Pancreas (tissue), 10 donors: ENCODE measurements around the gene TMEM174. TPM values are rescaled to one million over a fixed set of nuclear protein-coding genes. Genes with fewer than 3 reads are reported as not detected.

ENCODE experiments used
- ATAC-seq, 4 donors: fragments of 200-7000 bp; cut with Tn5 transposase; one replicate each; pipeline versions ENCODE4 v1.8.0 to v1.9.1; 2020; ENCODE audit warnings: mild to moderate bottlenecking in 4 of 4, moderate library complexity in 4 of 4
- DNase-seq, 6 donors: peaks; one replicate each; pipeline ENCODE4 v3.0.0-alpha.2; 2020
- FAIRE-seq: peaks from 2 replicates; lab custom pipeline; 2012; peaks lifted over from hg19 to GRCh38; lab: Jason Lieb, UNC
- H3K27ac ChIP-seq, 4 donors: fragments of 200-600 bp; sonication (generic); 1 replicate in 3 of 4; 2 replicates in 1 of 4; pipeline versions ENCODE4 v1.5.0 to v1.8.0; 2020
- H3K27me3 ChIP-seq, 4 donors: fragments of 200-600 bp; one replicate each; pipeline ENCODE4 v1.8.0; 2021
- H3K36me3 ChIP-seq, 3 donors: fragments of 200-600 bp; sonication (generic) in 1 of 3; one replicate each; pipeline versions ENCODE4 v1.5.0 to v1.8.0; 2020 to 2021
- H3K4me1 ChIP-seq, 3 donors: fragments of 200-600 bp; one replicate each; pipeline ENCODE4 v1.8.0; 2021
- H3K4me3 ChIP-seq, 4 donors: fragments of 200-600 bp; sonication (generic) in 2 of 4; one replicate each; pipeline versions ENCODE4 v1.5.0 to v1.8.0; 2020 to 2021
- H3K9me3 ChIP-seq, 4 donors: fragments of 200-600 bp; one replicate each; pipeline ENCODE4 v1.8.0; 2021
- WGBS, 2 donors: extraction: QIAGEN DNeasy Blood & Tissue Kit; methylation state at CpG; one replicate each; pipeline ENCODE4 v1.1.7; 2013; 5-methylcytosine and 5-hydroxymethylcytosine counted together
- intact Hi-C, 3 donors: fragments of 100-400 bp; cut with DNase I; formaldehyde crosslinking; loops; one replicate each; pipeline versions ENCODE4 v1.11.1 to v1.14.2; 2022
- polyA plus RNA-seq, 2 donors: library from polyadenylated mRNA; stranded (reverse); fragments of 200-250 nt; gene quantifications; one replicate each; pipeline ENCODE4 v1.2.3, GENCODE V29; 2013
- total RNA-seq, 6 donors: library from RNA; stranded (reverse); fragmentation: NEBNext Ultra II Directional in 4 of 6; extraction: Animal tissue kit (Norgen Biotek cat#: 25700) in 4 of 6; gene quantifications; one replicate each; pipeline versions ENCODE4 v1.2.1 to v1.2.4, GENCODE V29; 2021 to 2023
- TF ChIP-seq, protein P1 (sequence below), 4 donors: fragments of 200-600 bp; sonication (generic) in 3 of 4; IDR thresholded peaks; one replicate each; pipeline versions ENCODE4 v1.5.0 to v1.8.0; 2021; ENCODE audit warnings: antibody characterized with exemption in 4 of 4
- donor health status: healthy with polysubstance abuse.
- donor health status: DM: no; HTN: no; CAD: no; lungs with moderate emphysema.
- donor health status: DM: no; HTN: no; CAD: no.
- donor health status: control.
- donor health status: control.
- donor health status: Bipolar disorder and iron deficiency.
- donor health status: DM: yes; HTN: yes; CAD: no.
- donor health status: DM: no; HTN: no; CAD: no.
- donor health status: DM: no; HTN: no; CAD: no.
- donor health status: DM: yes; HTN: yes; CAD: no.

The TMEM174 gene
- total and polyA plus RNA-seq, 8 donors = not detected

DNA sequence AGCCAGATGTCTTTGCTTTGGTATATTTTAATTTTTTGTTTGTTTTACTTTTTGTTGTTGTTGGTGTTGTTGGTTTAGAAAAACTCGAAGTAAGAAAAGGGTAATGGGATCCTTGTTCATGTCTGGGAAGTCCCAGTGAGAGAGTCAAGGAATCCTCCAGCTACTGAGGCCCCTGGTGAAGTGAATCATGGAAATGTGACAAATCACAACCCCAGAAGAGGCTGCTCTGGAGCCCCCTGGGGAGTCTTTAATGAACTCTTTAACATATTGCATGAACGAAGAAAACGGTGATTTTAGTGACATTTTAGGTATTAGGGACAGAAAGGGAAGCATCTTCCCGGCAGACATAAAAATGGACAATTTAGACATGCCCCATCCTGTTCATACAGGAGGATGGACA, 41.3 kb downstream of the TMEM174 start:
- Histone ChIP-seq H3K27ac (no peak overlapping the region), H3K9me3 (no peaks in the 10 kb centered on the region), H3K4me3 (no peak overlapping the region), H3K27me3 (peaks cover 0 to 9% (median 2%) of the 10 kb centered on the region in 4 donors), H3K4me1 (no peaks in the 10 kb centered on the region), H3K36me3 (no peaks in the 10 kb centered on the region)
- ATAC-seq (no peak), DNase-seq (no peak), FAIRE-seq (no peak)
- intact Hi-C loops = no loop called here
- TF ChIP-seq, protein P1, sequence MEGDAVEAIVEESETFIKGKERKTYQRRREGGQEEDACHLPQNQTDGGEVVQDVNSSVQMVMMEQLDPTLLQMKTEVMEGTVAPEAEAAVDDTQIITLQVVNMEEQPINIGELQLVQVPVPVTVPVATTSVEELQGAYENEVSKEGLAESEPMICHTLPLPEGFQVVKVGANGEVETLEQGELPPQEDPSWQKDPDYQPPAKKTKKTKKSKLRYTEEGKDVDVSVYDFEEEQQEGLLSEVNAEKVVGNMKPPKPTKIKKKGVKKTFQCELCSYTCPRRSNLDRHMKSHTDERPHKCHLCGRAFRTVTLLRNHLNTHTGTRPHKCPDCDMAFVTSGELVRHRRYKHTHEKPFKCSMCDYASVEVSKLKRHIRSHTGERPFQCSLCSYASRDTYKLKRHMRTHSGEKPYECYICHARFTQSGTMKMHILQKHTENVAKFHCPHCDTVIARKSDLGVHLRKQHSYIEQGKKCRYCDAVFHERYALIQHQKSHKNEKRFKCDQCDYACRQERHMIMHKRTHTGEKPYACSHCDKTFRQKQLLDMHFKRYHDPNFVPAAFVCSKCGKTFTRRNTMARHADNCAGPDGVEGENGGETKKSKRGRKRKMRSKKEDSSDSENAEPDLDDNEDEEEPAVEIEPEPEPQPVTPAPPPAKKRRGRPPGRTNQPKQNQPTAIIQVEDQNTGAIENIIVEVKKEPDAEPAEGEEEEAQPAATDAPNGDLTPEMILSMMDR (IDR thresholded peaks at IDR 0.05) = no peak
- 79 to 82% methylated on average over 4 of the region's 4 CpGs for WGBS, 2 donors

GRCh38 chr5:73214996-73215395, 42.0 kb downstream of the TMEM174 start:
- Histone ChIP-seq H3K9me3 (no peaks in the 10 kb centered on the region), H3K27me3 (peaks cover 0 to 10% (median 2%) of the 10 kb centered on the region in 4 donors), H3K27ac (no peak overlapping the region), H3K36me3 (no peaks in the 10 kb centered on the region), H3K4me3 (no peak overlapping the region), H3K4me1 (no peaks in the 10 kb centered on the region)
- WGBS, 2 donors = 73 to 75% methylated on average over 6 of the region's 6 CpGs
- ATAC-seq (no peak), DNase-seq (no peak), FAIRE-seq (no peak)
- TF ChIP-seq, protein P1 (IDR thresholded peaks at IDR 0.05) = no peak
- intact Hi-C loops = loop anchor here in 2 of 3 donors (5.0 kb wide), 1 partner anchor 237 kb away; no protein-coding TSS in a partner anchor

GRCh38 chr5:73215531-73215890, 42.5 kb downstream of the TMEM174 start:
- H3K4me3 ChIP-seq = peak overlapping the region in 3 of 4 donors; percentile 10 to 39 (median 37)
- no peaks in the 10 kb centered on the region for H3K4me1 ChIP-seq
- no peak for FAIRE-seq
- TF ChIP-seq, protein P1 (IDR thresholded peaks at IDR 0.05) = no peak
- intact Hi-C loops = loop anchor here in 2 of 3 donors (5.0 kb wide), 1 partner anchor 237 kb away; no protein-coding TSS in a partner anchor
- H3K27me3 ChIP-seq = peaks cover 0 to 13% (median 2%) of the 10 kb centered on the region in 4 donors
- 18 to 24% methylated on average over 10 of the region's 10 CpGs for WGBS, 2 donors
- peak; percentile 8 to 28 (median 11) for ATAC-seq
- no peaks in the 10 kb centered on the region for H3K36me3 ChIP-seq
- no peak overlapping the region for H3K27ac ChIP-seq
- H3K9me3 ChIP-seq = no peaks in the 10 kb centered on the region
- DNase-seq = no peak

DNA sequence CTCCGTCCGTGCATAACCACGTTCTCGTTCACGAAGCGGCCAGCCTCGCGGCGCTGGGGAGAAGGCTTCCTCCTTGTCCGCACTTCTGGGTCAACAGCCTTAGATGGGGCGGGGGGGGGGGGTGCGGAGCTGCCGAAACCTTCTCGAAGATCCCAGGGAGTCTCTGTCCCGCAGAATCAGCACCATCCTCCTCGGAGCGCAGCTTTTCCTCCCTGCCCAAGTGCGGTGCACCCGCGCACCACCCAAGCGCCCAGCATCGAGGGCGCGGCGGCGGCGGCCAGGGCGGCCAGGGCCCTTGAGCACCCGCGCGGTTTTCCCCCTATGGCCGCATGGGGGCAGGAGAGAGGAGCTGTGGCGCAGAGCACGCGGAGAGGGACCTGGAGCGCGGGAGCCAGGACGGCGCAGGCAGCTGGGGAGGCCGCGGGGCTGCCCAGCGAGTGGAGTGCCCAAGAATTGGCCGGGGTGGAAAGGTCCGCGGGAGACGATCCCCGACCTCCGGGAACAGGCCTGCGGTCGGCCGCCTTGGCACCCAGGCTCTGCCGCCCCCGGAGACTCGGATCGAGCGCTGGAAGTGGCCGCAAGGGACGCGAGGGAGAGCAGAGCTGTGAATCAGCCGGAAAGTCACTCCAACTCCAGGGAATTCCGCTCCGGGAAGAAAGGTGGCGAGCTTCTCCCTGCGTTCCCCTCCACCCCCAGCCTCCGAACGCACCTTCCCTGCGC, 43.1 kb downstream of the TMEM174 start:
- FAIRE-seq = no peak
- ATAC-seq = peak; percentile 99 to 100 (median 100)
- Histone ChIP-seq H3K4me1 (no peaks in the 10 kb centered on the region), H3K27ac (peak overlapping the region in 1 of 4 donors; percentile 19), H3K4me3 (peak overlapping the region; percentile 10 to 39 (median 26)), H3K36me3 (no peaks in the 10 kb centered on the region), H3K27me3 (peaks cover 0 to 13% (median 2%) of the 10 kb centered on the region in 4 donors), H3K9me3 (no peaks in the 10 kb centered on the region)
- TF ChIP-seq, protein P1 (IDR thresholded peaks at IDR 0.05) = peak; percentile 76 to 88 (median 78)
- peak; percentile 70 to 94 (median 86) for DNase-seq
- intact Hi-C loops = loop anchor here in 2 of 3 donors (5.0 kb wide), 1 partner anchor 236 kb away; no protein-coding TSS in a partner anchor
- WGBS, 2 donors = 0 to 1% methylated on average over 65 to 67 of the region's 67 CpGs
